Naive thymus-derived CD8-positive, alpha-beta T cell (primary cell): ENCODE results near the gene NUDT8. TPM values are rescaled to one million over a fixed set of nuclear protein-coding genes. Genes with fewer than 3 reads are reported as not detected.
A peak's percentile ranks its signal among the peaks of the same experiment; 100 is the strongest.

Experiments
- ATAC-seq, 2 donors: fragments of 150-1000 bp; cut with Tn5 transposase in 1 of 2; sonication (Bioruptor Pico), chemical (Tn5 transposase) in 1 of 2; 1 replicate in 1 of 2; 2 replicates in 1 of 2; pipeline ENCODE4 v1.10.0; 2021; ENCODE audit warnings: mild to moderate bottlenecking in 2 of 2, moderate library complexity in 2 of 2
- POLR2A ChIA-PET: fragments of 350-600 bp; sonication (Branson Sonifier 250); formaldehyde crosslinking; loops from one replicate; lab custom pipeline; 2021; ENCODE audit warnings: antibody characterized with exemption; lab: Charles Lee
- DNase-seq, 10 donors: peaks; one replicate each; pipeline versions ENCODE4 v3.0.0 to v3.0.0-alpha.2; 2020 to 2022
- H3K27ac Mint-ChIP-seq, 10 donors: one replicate each; pipeline ENCODE4 v1.8.0; 2020 to 2022; ENCODE audit warnings: mild to moderate bottlenecking in 10 of 10, mixed read lengths in 10 of 10, moderate library complexity in 4 of 10, inconsistent platforms in 1 of 10
- H3K27me3 Mint-ChIP-seq, 5 donors: one replicate each; pipeline ENCODE4 v1.8.0; 2021 to 2022; ENCODE audit warnings: mixed read lengths in 5 of 5
- H3K36me3 Mint-ChIP-seq, 3 donors: one replicate each; pipeline ENCODE4 v1.8.0; 2020 to 2022; ENCODE audit warnings: mixed read lengths in 3 of 3, mild to moderate bottlenecking in 2 of 3, inconsistent platforms in 1 of 3
- H3K4me1 Mint-ChIP-seq, 4 donors: one replicate each; pipeline ENCODE4 v1.8.0; 2021 to 2022; ENCODE audit warnings: mixed read lengths in 4 of 4
- H3K4me3 Mint-ChIP-seq, 10 donors: one replicate each; pipeline ENCODE4 v1.8.0; 2020 to 2022; ENCODE audit warnings: mild to moderate bottlenecking in 10 of 10, mixed read lengths in 10 of 10, moderate library complexity in 6 of 10, inconsistent platforms in 1 of 10
- H3K9me3 Mint-ChIP-seq, 9 donors: one replicate each; pipeline ENCODE4 v1.8.0; 2020 to 2022; ENCODE audit warnings: mixed read lengths in 9 of 9, mild to moderate bottlenecking in 3 of 9, inconsistent platforms in 1 of 9, moderate library complexity in 1 of 9
- polyA plus RNA-seq, 3 donors: library from polyadenylated mRNA; unstranded; fragments of 300-500 nt; fragmentation: Illumina TruSeq; gene quantifications; one replicate each; pipeline ENCODE4 v1.2.3, GENCODE V29; 2021
- total RNA-seq, 8 experiments: library from RNA in 2 of 8; stranded (reverse) in 2 of 8; gene quantifications; one replicate each; pipeline ENCODE4 v1.2.3 and lab custom pipeline; 2021 to 2026

Gene NUDT8
- total and polyA plus RNA-seq, 5 experiments from 2014 or later: 2.0 to 3.2 (median 2.7) TPM

DNA sequence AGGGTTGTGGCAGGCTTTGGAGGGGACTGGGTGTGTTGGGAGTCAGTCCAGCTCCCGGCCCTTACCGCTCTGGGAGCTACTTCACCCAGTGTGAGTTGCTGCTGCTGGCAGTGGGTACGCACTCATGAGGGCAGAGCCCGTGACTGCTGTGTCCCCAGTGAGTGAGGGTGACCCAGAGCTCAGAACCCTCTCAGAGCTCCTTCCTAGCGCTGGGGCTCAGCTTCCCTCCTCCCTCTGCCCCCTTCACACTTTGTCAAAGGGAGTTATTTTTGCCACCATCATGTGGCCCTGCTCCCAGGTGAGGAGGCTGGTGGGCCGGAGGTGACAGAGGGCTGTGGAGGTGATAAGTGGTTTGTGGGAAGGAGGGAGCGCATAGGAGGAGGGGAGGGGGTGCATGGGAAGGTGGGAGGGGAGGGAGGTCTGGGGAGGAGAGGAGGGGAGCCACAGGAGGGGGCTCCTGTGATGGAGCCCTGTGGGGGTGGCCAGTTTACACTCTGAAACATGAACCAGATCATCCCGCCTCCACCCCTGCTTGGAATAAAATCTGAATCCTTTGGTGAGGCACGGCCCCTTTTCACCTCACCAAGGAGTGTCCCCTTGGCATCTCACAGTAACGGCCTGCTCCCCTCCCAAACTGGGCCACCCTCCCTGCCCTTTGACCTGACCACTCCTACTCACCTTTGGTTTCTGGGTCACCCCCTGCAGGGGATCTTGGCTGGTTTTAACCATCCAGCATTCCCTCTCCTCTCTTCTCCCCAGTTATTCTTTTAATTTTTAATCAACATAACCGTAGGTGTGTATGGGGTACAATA, 13.1 kb downstream of the NUDT8 start:
- peaks cover 12 to 41% (median 33%) of the 10 kb centered on the region in 4 donors for H3K4me1 Mint-ChIP-seq
- POLR2A ChIA-PET: interaction anchor here (0.6 to 2.2 kb wide), 7 partner anchors 9 to 780 kb away, joined by 3 to 10 read pairs (median 3); partner anchors contain the start of genes ACY3, GSTP1, NUDT8 and TBC1D10C
- no peak for DNase-seq
- H3K27ac Mint-ChIP-seq: peak overlapping the region in 9 of 10 donors; percentile 18 to 90 (median 66)
- peaks cover 0 to 9% (median 0%) of the 10 kb centered on the region in 3 donors for H3K36me3 Mint-ChIP-seq
- no peak for ATAC-seq
- H3K9me3 Mint-ChIP-seq: no peaks in the 10 kb centered on the region
- H3K4me3 Mint-ChIP-seq: peak overlapping the region; percentile 39 to 88 (median 77)
- H3K27me3 Mint-ChIP-seq: no peaks in the 10 kb centered on the region

DNA sequence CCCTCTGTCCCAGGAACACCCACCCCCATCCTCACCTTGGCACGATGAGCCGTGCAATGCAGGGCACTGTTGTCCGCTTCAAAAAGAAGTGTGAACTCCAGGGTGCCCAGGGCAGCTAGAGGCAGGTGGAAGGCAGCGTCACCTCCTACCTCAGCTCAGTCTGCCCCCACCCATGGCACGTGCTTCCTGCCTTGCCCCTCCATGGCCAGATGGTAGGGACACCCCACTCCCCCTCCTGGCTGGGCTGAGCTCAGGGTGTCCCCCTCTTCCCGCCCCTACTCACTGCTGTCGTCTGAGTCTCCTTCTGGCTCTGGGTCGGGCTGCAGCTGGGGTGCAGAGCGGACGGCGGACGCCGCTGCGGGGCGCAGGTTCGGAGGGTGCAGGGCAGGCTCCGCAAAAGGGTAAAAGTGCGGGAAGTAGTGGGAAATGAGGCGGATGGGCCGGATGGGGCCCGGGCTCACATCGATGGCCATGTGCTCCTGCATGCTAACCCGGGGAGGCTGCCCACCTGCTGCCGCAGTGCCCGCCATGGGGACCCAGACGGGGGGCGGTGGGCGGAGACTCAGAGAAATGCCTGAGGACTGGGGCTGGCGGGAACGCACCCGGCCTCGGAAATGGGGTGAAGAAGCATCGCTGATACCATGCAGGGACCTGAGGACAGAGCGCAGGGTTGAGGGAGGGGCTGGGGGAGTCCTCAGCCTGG, 13.9 kb downstream of the NUDT8 start:
- Mint-ChIP-seq H3K4me3 (peak overlapping the region; percentile 33 to 88 (median 77)), H3K4me1 (peaks cover 12 to 41% (median 33%) of the 10 kb centered on the region in 4 donors), H3K27ac (peak overlapping the region in 8 of 10 donors; percentile 56 to 99 (median 92)), H3K27me3 (no peaks in the 10 kb centered on the region), H3K9me3 (no peaks in the 10 kb centered on the region), H3K36me3 (peaks cover 0 to 10% (median 0%) of the 10 kb centered on the region in 3 donors)
- DNase-seq: peak in 4 of 10 donors; percentile 23 to 71 (median 34)
- POLR2A ChIA-PET: interaction anchor here (0.6 to 2.2 kb wide), 7 partner anchors 8 to 779 kb away, joined by 3 to 10 read pairs (median 3); partner anchors contain the start of genes ACY3, GSTP1, NUDT8 and TBC1D10C
- peak; percentile 7 to 26 for ATAC-seq

DNA sequence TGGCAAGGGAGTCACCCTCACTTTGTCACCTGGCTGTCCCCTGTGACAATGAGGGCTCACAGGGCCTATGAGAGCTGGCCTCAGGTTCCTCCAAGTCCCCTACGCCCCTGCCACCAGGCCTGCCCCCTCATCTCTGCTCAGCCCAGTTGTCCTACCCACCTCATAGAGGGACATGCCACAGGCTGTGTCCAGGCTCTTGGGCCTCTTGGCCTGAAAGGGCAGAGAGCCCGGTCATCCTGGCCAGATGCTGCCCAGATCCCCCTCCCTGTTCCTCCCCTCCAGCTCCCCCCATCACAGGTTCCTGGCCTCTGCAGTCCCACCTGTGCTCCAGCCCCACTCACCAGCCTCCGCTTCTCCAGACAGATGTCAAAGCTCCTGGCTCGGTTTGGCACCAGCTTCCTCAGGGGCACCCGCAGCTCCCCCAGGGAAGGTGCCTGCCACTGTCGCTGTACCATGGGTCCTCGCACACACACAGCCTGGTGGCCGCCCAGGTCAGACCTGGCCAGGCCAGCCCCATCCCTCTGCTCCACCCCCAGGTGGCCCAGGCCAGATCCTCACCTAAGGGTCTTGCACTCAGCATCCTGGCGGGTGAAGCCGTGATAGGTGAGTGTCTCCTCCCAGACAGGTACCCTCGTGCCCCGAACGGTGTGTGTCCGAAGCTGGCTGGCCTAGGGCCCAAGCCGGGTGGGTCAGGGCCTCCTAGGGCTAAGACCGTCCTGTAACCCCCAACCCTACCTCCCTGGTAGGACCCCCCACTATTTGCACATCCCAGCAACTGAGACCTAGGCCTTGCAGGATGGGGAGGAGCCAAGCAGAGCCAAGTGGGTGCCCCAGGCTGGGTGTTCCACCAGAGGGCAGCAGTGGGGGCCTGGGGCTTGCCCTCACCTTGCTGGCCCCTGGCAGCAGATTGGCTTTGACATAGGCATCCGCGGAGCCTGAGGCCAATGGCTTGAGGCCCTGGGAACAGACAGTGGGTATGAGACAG, 14.7 kb downstream of the NUDT8 start:
- peak overlapping the region; percentile 68 to 88 (median 84) for H3K4me3 Mint-ChIP-seq
- H3K4me1 Mint-ChIP-seq: peaks cover 12 to 41% (median 33%) of the 10 kb centered on the region in 4 donors
- H3K27ac Mint-ChIP-seq: peak overlapping the region; percentile 94 to 99 (median 97)
- ATAC-seq (peak; percentile 18 to 31), DNase-seq (peak in 8 of 10 donors; percentile 34 to 68 (median 44))
- peaks cover 0 to 13% (median 3%) of the 10 kb centered on the region in 3 donors for H3K36me3 Mint-ChIP-seq
- POLR2A ChIA-PET: interaction anchor here (1.0 to 3.1 kb wide), 8 partner anchors 7 to 211 kb away, joined by 3 to 12 read pairs (median 4); partner anchors contain the start of genes ACY3, GSTP1, NUDT8 and TBC1D10C
- H3K27me3 Mint-ChIP-seq: no peaks in the 10 kb centered on the region
- H3K9me3 Mint-ChIP-seq: no peaks in the 10 kb centered on the region

GRCh38 chr11:67613960-67614715, 15.6 kb downstream of the NUDT8 start:
- Mint-ChIP-seq H3K9me3 (no peaks in the 10 kb centered on the region), H3K27ac (peak overlapping the region; percentile 94 to 99 (median 97)), H3K4me3 (peak overlapping the region; percentile 68 to 88 (median 84)), H3K27me3 (no peaks in the 10 kb centered on the region), H3K4me1 (peaks cover 13 to 41% (median 33%) of the 10 kb centered on the region in 4 donors), H3K36me3 (peaks cover 0 to 19% (median 8%) of the 10 kb centered on the region in 3 donors)
- POLR2A ChIA-PET: interaction anchor here (0.5 to 3.1 kb wide), 7 partner anchors 9 to 213 kb away, joined by 3 to 12 read pairs (median 3); partner anchors contain the start of genes GSTP1, NUDT8 and PPP1CA
- ATAC-seq: peak; percentile 87 to 94
- peak; percentile 68 to 88 (median 80) for DNase-seq

GRCh38 chr11:67613313-67613959, 16.3 kb downstream of the NUDT8 start:
- Mint-ChIP-seq H3K27me3 (no peaks in the 10 kb centered on the region), H3K4me1 (peaks cover 14 to 45% (median 33%) of the 10 kb centered on the region in 4 donors), H3K36me3 (peaks cover 0 to 26% (median 10%) of the 10 kb centered on the region in 3 donors), H3K4me3 (peak overlapping the region; percentile 68 to 88 (median 84)), H3K27ac (peak overlapping the region; percentile 94 to 99 (median 97)), H3K9me3 (no peaks in the 10 kb centered on the region)
- DNase-seq: no peak
- POLR2A ChIA-PET: interaction anchor here (0.5 to 3.1 kb wide), 7 partner anchors 8 to 212 kb away, joined by 3 to 12 read pairs (median 3); partner anchors contain the start of genes GSTP1, NUDT8, PPP1CA and TMEM134
- ATAC-seq: no peak

DNA sequence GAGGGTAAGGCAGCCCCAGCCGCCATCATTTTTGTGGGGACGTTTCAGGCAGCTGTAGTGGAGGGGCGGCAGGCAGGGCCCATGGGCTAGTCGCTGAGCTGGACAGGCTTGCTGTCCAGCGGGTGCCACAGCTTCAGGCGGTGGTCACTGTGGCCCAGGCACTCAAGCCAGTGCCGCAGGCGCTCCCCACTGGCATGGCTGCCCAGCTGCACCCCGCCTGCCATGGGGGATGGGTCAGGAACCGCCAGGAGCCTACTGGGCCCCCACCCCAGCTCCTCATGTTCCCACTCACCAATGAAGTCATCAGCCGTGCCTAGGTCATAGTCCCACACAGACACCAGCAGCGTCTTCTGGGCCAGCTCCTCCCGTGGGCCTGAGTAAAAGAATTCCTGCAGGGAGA, 17.0 kb downstream of the NUDT8 start:
- Mint-ChIP-seq H3K36me3 (peaks cover 0 to 29% (median 10%) of the 10 kb centered on the region in 3 donors), H3K9me3 (no peaks in the 10 kb centered on the region), H3K27ac (peak overlapping the region; percentile 22 to 98 (median 87)), H3K4me1 (peaks cover 14 to 52% (median 36%) of the 10 kb centered on the region in 4 donors), H3K4me3 (peak overlapping the region in 1 of 10 donors; percentile 7), H3K27me3 (no peaks in the 10 kb centered on the region)
- POLR2A ChIA-PET: interaction anchor here (0.6 to 3.1 kb wide), 2 partner anchors 30 to 277 kb away, joined by 3 to 12 read pairs; partner anchors contain the start of gene GSTP1
- ATAC-seq: no peak
- DNase-seq: no peak

DNA sequence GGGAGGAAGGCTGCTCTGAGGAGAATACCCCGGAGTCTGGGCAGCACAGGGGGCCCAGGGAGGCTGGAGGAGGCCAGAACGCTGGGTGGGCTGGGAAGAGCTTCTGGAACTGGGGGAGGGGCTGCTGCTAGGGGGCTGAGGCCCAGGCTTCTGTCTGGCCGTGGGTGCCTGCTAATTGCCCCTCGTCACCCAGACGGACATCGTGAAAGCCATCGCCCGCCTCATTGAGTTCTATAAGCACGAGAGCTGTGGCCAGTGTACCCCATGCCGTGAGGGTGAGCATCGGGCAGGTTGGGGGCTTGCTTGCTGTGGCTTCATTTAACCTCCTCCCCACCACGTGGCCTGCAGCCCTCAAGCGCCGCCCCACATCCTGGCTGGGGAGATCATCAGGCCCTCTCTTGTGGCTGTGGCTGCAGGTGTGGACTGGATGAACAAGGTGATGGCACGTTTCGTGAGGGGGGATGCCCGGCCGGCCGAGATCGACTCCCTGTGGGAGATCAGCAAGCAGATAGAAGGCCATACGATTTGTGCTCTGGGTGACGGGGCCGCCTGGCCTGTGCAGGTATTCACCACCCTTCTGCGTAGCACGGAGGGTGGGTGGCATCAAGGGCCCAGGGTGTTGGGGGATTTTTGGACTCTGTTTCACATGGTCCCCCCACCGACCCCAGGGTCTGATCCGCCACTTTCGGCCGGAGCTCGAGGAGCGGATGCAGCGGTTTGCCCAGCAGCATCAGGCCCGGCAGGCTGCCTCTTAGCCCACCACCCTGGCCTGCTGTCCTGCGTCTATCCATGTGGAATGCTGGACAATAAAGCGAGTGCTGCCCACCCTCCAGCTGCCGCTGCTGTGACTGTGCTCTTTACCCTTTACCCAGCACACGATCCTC, 17.8 kb downstream of the NUDT8 start:
- Mint-ChIP-seq H3K4me1 (peaks cover 14 to 51% (median 40%) of the 10 kb centered on the region in 4 donors), H3K36me3 (peaks cover 0 to 29% (median 10%) of the 10 kb centered on the region in 3 donors), H3K9me3 (no peaks in the 10 kb centered on the region), H3K4me3 (peak overlapping the region in 2 of 10 donors; percentile 7 to 10), H3K27me3 (no peaks in the 10 kb centered on the region), H3K27ac (peak overlapping the region in 8 of 10 donors; percentile 43 to 97 (median 60))
- POLR2A ChIA-PET: interaction anchor here (3.1 kb wide), 1 partner anchor 29 kb away, joined by 12 read pairs; the partner anchor contains the start of gene GSTP1
- ATAC-seq (no peak), DNase-seq (no peak)

DNA sequence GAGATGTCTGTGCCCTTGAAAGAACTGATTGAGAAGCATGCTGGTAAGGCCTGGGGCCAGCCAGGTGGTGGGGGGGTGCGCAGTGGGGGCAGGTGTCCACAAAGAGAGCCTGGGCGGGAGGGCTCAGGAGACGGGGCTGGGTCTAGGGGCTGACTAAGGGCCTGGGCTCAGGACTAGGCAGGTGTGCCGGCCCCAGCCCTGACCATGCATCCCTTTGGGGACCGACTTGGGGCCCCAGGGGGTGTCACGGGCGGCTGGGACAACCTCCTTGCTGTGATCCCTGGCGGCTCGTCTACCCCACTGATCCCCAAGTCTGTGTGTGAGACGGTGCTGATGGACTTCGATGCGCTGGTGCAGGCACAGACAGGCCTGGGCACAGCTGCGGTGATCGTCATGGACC, 18.6 kb downstream of the NUDT8 start:
- H3K27me3 Mint-ChIP-seq: no peaks in the 10 kb centered on the region
- peaks cover 14 to 51% (median 40%) of the 10 kb centered on the region in 4 donors for H3K4me1 Mint-ChIP-seq
- no peak for ATAC-seq
- no peaks in the 10 kb centered on the region for H3K9me3 Mint-ChIP-seq
- peak overlapping the region in 1 of 10 donors; percentile 31 for H3K27ac Mint-ChIP-seq
- POLR2A ChIA-PET: no interaction called here
- no peak overlapping the region for H3K4me3 Mint-ChIP-seq
- DNase-seq: no peak
- H3K36me3 Mint-ChIP-seq: peaks cover 0 to 29% (median 10%) of the 10 kb centered on the region in 3 donors

DNA sequence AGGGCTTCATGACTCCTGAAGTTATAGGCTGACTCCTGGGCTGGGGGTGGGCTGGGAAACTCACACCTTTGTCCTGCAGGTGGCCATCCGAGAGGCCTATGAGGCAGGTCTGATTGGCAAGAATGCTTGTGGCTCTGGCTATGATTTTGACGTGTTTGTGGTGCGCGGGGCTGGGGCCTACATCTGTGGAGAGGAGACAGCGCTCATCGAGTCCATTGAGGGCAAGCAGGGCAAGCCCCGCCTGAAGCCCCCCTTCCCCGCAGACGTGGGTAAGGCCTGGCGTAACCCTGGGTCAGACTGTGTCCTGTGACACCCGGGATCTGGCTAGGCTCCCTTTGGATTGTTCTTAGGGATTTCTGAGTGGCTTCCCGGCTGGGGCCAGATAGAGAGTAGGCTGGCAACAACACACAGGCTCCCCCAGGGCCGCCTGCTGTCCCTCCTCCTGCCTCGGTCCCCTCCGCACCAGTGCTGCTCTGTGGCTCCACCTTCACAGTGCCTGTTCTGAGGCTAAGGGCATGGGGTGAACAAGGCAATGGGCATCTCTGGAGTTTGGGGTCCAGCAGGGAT, 19.4 kb downstream of the NUDT8 start:
- Mint-ChIP-seq H3K27me3 (no peaks in the 10 kb centered on the region), H3K36me3 (peaks cover 0 to 29% (median 10%) of the 10 kb centered on the region in 3 donors), H3K4me1 (peaks cover 13 to 49% (median 39%) of the 10 kb centered on the region in 4 donors), H3K9me3 (no peaks in the 10 kb centered on the region), H3K4me3 (no peak overlapping the region), H3K27ac (peak overlapping the region in 2 of 10 donors; percentile 7 to 48)
- DNase-seq (no peak), ATAC-seq (no peak)
- POLR2A ChIA-PET: no interaction called here
